Tongue (tissue), 2 donors: ENCODE measurements around the gene SLAMF7. TPM values are rescaled to one million over a fixed set of nuclear protein-coding genes. Genes with fewer than 3 reads are reported as not detected.
"Not testable (repeated sequence)": the region's sequence is repeated elsewhere in the genome, so short reads cannot be mapped to it uniquely, and the experiment has no call there.

Experiments used
- DNase-seq: peaks from one replicate; pipeline ENCODE4 v3.0.0-alpha.2; 2015
- total RNA-seq: library from RNA; depleted of rRNA; stranded (reverse); fragments of >200 nt; gene quantifications from one replicate; pipeline ENCODE4 v1.2.3, GENCODE V29; 2014

SLAMF7 gene
- total RNA-seq, 1 donor from 2014 or later = 0.41 TPM

DNA sequence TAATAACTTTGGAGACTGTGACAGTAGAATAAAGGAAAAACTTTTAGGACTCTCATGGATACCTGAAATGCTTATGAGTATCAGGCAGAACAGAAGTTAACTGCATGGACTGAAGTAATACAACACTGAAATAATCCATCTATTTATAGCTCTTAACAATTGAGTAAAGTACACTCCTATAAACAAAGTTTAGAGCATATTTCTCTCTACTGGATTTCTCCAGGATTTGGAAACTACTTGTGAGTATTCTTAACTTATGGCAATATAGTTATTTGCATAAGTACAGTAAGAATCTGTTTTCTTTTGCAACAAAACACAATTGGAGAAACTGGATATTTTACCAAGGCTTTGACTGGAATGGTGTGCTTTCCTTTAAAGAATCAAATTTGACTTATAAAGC lies 17.6 kb upstream of the SLAMF7 start:
- DNase-seq = no peak

DNA sequence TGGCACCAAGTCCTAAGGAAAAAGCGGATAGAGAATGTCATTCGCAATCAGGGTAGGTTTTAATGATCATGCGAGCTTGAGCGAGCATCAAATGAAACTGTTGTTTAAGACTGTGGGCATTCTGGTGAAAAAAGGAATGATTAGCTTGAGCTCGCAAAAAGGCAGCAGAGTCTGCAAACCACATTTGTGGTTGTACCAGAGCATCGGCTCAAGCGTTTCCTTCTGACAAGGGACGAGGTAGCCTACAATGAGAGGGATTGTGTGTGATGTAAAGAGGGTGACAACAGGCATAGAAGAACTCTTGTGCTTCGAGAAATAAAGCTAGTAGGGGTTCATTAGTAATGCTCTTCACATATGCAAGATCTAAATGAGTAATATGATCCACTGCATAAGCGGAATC lies 16.3 kb upstream of the SLAMF7 start:
- no peak for DNase-seq

DNA sequence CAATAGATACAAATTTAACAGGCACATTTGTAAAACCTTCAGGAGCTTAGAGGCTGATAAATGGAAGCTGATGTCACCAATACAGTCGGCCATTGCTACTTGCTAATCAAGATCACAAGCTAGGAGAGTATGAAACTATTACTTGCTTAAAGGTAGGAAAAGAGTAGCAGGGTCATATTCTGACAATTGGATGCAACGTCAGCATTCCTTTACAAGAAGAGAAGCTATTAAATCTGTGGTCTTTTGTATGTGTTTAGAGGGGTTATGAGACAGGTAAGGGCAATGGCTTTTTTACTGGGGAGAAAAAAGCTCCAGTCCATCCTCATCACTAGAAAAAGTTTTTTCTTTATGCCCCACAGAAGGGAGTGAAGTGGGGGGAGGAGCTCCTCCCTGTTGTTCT lies 15.7 kb upstream of the SLAMF7 start:
- DNase-seq = no peak

DNA sequence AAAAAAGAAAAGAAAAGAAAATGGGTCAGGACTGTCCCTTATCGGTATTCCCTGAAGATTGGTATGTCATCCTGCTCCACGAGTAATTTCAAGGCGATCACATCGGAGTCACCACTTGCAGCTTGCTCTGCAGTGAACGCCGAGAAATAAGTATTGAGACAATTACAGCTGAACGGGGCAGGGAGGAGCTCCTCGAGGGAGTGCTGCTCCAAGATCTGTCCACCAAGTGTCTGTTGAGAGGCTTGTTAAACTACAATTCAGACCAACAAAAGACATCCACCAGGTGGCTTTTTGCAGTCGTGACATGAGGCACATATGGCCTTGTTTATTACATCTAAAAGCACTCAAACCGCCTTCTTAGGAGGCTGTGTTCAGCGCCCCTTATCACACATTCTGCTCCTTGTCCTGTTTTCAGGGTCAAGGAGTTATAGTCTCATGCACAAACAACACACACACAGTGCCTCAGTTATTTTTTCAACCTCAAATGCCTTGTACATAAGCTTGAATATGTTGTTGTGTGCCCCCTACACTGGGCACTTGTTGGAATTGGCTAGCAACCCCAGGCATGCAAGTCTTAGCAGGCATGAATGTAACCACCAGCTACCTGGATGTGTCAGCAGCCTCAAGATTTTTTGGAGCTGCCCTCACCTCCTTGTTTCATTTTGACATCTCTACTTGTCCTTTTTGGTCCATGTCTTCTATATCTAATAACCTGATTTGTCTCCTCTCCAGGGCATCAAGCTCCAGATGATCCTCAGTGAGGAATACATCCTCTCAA lies 14.4 kb upstream of the SLAMF7 start:
- DNase-seq = no peak

DNA sequence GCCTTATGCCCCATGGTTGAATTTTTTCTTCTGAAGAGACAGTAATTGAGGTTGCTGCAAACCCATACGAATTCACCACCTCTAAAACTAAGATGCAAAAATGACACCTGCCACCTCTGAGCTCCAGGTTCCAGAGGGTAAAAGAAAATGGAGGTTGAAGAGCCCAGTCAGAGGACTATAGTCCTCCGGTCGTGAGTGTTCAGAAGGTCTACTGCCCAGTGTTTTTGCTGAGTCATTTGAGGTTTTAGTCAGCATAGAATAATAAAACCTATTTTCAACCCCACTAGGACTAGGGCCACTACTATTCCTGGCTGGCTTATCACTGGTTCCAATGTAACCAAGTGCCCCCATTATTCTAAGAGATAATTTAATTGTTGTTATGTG lies 12.9 kb upstream of the SLAMF7 start:
- no peak for DNase-seq

DNA sequence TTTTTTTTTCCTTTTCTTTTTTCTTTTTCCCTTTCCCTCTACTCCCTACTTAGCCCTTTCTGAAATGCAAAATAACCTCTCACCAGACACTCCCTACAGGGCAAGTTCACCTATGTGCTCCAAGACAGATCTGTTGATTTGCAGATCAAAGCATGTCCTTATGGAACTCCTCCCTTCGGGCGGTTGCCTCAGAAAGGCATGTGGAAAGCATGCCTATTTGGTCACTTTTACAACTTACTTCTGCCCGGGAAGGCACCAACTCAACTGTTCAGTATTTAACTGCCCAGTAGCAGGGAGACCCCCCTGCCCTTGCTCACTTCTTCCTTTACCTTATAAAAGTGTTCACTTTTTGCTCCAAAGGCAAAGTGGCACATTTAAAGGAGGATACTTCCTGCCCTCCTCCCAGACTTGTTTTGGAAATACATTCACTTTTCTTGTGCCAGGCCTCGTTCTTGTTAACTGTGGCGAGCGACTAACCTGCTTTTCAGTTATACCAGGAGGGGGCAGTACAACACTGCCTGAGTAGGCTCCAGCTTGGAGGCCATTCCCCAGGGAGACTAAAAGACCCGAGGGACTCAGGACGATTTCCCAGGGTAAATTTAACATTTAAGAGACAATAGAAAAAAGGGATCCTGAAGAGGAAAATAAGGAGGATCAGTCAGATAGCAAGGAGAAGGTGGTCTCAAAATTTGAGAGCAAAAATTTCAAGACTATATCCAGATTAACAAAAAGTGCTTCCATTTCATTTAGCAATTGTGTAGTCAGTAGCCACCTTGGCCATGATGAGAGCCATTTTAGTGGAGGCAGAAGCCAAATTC lies 12.3 kb upstream of the SLAMF7 start:
- DNase-seq = peak; percentile 67

DNA sequence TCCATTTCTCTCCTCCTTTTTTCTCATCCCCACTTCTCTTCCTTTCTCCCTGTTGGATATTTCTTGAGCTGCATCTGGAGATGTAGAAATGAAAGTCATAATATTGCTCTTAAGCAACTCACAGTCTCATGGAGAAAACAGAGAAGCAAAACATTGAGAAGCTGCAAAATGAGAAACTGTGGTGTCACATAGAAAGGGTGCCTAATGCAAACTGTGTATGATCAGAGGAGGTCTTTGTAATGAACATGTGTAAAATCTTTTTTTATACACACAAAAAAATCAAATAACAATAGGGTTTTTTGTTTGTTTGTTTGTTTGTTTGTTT lies 11.8 kb upstream of the SLAMF7 start:
- no peak for DNase-seq

DNA sequence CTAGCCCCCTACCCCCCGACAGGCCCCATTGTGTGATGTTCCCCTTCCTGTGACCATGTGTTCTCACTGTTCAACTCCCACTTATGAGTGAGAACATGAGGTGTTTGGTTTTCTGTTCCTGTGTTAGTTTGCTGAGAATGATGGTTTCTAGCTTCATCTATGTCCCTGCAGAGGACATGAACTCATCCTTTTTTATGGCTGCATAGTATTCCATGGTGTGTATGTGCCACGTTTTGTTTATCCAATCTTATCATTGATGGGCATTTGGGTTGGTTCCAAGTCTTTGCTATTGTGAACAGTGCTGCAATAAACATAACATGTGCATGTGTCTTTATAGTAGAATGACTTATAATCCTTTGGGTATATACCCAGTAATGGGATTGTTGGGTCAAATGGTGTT lies 7.5 kb upstream of the SLAMF7 start:
- DNase-seq = not testable (repeated sequence)

DNA sequence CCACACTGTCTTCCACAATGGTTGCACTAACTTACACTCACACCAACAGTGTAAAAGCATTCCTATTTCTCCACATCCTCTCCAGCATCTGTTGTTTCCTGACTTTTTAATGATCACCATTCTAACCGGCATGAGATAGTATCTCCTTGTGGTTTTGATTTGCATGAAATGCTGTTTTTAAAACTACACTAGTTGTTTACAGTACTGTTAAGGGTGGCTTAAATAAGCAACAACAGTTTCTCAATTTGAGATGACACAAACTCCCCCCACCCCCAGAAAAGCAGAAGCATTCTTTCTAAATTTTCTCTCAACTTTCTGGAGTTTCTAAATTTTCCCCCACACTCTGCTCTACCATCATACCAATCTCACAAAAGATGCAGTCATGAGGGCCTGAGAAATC lies 7.1 kb upstream of the SLAMF7 start:
- DNase-seq = no peak

DNA sequence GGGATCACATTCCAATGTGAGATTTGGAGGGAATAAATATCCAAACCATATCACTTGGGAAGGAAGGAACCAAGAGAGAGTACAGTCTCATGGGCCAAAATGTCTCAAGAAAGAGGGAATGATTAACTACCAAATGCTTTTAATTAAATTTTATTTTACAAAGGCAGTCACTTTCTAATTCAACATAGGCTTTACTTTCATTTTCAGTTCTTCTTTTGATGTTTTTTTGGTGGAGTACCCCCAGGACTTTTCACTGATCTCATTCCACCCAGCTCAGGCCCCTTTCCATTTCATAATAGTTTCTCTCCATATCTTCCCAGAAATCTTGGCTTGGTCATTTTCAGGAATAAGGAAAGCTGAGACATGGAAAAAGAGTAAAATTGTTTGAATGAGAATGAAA lies 5.1 kb upstream of the SLAMF7 start:
- no peak for DNase-seq

DNA sequence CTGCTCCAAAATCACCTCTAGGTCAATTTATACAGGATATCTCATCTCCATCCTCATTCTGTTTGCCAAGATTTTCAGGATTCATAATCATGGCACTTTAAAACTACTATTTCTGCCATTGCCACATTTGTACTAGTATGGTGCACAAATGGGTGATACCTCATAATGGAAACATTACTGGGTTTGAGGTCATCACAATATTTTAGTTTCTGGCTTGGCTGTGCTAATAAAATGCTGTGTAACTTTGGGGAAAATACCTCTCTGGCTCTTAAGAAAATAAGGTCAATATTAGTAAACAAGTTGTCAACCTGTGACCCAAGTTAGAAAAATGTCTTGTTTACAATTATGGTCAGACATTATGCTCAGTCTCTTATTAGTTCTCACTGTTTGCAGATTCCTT lies 4.7 kb upstream of the SLAMF7 start:
- no peak for DNase-seq

DNA sequence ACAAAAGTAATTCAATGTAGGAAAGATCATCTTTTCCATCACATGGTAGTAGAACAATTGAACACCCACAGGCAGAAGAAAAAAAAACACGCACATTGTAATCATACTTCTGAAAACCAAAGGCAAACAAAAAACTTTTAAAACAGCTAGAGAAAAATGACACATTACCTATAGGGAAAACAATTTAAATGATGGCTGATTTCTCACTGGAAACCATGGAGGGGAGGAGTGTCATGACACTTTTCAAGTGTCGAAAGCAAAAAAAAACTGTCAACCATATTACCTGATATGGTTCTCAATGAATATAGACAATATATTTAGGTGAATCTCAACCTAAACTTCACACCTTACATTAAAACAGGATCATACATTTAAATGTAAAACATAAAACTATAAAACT lies 776 bp upstream of the SLAMF7 start:
- no peak for DNase-seq

DNA sequence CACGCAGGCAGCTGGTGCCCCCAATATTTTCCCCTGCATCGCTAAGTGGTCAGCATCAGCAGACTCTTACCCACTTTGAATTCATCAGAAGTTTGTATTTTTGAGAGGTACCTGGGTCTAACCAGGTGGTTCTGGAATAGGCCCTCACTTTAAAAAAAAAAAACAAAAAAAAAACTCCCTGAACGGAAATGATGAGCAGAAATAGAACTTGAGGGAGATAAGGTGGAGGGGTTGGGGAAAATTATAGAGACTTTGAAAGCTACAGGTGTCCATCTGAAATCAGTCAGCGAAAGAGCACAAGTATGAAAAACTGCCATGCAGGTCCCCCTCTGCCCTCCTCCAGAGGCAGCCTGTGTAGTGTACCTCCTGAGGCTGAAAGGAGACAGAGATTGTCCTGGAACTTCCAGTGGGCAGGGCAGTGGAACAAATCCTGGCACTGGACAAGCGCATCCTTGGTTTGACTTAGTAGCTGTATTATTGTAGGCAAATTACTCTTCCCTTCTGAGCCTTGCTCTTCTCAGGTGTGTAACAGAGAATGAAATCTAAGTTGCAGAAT lies 1.2 kb downstream of the SLAMF7 start:
- DNase-seq = no peak

DNA sequence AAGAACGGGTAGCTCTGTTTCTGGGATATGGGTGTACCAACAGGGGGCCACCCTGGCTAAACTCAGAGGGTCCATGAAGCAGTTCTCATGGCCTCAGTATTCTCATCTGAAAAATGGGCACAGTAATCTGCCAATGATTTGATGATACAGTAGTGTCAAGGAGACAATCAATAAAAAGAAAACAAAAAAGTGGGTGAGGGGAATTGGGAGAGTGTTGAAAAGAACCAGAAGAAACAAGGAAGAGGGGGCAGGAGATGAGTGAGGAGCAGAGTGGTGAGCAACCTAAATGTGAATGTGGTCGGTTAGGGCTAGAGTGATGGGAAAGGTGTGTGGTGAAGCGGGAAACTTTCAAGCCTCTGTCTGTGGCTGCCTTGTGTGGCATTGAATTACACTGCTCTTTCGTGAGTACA lies 2.0 kb downstream of the SLAMF7 start:
- DNase-seq = no peak

DNA sequence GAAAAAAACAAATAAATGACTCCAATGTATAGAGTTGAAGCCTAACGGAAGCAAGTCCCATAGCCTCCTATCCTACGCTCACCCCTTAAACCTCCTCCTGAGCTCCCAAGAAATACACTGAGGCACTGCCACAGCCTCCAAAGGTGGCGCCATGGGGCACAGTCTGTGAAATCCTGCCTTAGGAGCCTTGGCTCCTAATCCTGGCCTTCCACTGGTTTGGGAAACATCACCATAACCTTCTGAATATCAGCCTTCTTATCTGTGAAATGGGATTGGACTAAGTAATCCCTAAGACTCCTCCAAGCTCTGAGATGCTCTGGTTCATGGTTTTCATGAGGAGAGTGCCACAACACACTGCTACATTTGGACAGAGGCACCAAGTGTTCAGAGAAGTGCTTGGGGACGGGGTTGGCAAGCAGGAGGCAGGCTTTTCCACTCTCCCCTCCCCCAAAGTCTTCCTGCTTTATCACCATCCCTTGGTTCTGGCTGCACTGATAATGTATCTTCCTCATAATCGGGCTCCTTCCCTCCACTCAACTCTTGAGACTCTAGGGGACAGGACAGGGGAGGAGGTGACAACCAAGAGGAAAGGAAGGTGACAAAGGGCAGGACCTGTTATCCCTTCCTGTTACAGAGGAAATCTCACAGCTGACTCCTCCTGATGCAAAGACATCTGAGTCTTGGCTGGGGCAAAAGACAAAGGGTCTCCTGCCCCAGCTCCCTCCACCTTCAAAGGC lies 2.7 kb downstream of the SLAMF7 start:
- DNase-seq = no peak

DNA sequence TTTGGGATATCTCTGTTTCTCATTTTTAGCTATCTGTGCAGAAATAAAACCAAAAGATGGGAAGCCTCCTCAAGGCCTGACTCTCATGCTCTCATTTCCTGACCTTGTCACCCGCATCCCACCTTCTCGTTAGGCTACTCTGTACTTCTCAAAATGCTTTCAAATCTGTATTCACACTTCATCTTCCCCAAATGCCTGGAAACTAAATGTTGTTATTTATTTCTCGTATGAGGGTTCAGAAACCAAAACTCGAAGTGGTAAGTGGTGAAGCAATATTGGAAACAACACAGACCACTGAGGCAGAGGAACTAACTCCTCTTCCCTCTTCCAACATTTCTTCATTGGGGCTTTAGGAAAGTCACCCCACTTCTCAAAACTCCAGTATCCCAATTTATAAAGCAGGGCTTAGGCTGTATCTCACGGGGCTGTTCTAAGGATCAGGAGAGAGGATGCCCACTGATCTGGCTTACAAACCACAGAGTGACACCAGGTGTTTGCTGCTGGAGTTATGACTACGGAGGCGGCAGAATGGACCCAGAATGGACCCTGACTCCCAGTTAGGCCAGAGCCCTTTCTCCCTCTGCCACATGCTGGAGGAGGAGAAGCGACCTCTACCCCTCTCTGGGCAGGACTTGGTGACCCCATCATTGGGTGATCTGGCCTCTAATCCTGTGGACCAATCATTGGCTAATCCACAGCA lies 3.5 kb downstream of the SLAMF7 start:
- no peak for DNase-seq

DNA sequence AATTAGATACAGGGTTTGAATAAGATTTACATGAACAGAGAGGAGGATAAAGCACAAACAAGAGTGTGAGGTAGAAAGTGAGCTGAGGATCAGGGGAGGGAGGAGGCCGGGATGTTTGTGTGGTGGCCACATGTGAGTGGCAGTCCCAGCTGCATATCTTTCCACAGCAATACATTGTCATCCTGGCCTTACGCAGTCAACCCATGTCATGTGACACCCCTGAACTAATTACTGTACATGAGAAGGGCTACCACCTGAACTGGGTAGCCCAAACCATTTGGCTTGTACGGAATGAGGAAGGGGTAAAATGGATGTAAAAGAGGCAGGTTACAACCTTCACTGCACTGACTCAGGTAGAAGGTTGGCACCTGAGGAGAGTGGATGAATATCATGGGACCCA lies 4.2 kb downstream of the SLAMF7 start:
- peak; percentile 21 for DNase-seq

DNA sequence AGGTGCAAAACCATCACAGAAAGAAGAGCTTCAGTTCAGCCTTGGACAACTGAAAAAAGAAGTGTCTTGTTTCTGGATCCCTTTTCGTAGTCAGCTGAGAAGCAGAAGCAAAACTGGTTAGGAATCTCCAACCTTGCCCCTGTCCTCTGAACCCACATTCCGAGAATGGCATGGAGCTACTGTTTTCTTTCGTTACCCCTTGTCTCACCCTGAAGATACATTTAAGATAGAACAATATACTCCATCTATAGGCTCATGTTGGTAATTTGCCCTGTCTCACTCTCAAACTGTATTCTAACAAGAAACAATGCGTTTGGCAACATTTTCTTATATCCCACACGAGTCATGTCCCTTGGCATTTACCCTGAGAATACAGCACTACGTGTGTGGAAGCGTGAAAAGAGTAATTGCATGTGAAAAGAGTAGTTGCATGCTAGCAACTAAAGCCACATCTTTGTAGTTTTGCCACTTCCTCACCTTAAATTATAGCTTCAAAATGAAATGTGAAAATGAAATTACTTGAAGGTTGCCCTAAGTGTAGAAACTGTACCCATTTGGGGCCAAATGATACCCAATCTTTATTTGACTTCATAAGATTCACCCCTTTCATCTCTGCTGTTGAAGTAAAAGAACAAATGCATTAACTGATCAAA lies 5.3 kb downstream of the SLAMF7 start:
- DNase-seq = no peak

DNA sequence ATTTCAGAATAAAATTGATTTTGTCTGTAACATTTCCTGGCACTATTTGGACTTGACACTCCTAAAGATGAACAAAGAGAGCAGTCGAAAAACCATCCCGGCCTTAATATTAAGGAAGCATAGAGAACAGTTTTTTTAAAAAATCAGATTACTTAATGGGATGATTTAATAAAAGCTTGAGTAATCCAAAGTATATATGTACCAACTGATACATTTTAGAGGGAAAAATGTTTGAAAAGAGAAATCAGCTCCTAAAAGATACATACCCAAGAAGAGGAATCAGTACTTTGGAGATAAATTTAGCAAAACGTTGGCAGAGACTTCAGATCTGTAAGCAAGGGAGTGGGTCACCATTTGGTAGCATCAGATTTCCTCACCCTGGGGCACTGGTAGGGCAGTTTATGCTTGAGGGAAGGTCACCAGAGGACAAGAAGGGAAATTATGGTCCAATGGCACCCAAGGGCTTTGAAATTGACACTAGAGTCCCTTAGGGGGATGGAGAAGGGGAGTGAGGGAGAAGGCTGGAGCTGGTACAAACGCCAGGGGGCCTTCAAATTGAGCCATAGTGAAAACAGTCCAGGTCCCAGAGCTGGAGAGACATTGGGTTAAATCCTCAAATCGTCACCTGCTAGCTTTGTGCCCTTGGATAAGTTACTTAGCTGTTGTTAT lies 5.9 kb downstream of the SLAMF7 start:
- no peak for DNase-seq

DNA sequence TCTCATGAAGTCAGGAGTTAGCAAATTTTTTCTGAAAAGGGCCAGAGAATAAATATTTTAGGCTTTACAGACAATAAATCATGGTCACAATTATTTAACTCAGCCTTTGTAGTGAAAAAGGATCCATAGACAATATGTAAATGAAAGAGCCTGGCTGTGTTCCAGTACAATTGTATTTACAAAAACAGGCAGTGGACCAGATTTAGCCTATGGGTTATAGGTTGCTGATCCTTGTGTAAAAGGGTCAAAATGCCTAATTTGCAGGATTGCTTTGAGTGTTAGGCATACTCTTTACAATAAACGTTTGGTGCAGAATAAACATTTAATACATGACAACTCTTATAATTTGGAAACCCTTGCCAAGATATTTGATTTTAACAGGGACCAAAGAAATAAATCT lies 6.5 kb downstream of the SLAMF7 start:
- no peak for DNase-seq

DNA sequence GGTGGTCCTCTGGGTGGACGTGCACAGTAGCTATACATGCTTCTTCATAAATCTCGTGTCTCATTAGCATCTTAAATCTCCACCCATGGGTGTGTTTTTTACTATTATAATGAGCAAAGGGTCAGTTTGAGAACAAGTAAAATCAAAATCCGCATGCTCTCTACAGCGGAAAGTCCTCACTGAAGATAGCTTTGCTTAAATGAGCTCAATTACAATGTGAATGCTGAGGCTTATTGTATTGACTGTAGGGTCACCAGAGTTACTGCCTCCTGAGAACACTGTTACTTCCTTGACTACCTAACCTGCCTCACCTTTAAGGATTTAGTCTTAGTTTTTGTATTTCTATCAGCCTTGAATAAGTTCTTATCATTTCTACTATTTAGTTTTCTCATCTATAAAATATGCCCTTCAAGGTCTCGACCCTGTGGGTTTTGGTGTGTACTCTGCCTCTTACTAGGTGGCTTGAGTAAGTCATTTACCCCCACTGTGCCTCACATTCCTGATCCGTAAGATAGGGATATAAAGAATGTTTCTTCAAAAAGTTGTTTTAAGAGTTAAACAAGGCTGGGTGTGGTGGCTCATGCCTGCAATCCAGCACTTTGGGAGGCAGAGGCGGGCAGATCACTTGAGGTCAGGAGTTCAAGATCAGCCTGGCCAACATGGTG lies 7.9 kb downstream of the SLAMF7 start:
- DNase-seq = no peak
